Astrocyte (in vitro differentiated cells and primary cell): Measurements from ENCODE around the gene CAPZB.

Experiments
- EZH2 ChIP-seq: IDR thresholded peaks from 2 replicates; pipeline ENCODE4 v1.6.1; 2012; ENCODE audit warnings: mild to moderate bottlenecking, low read length, inconsistent platforms; ENCODE audit not compliant: insufficient read depth
- TF ChIP-seq, protein P1 (sequence below): IDR thresholded peaks from 2 replicates; pipeline ENCODE4 v1.5.1; 2011; ENCODE audit warnings: low read depth, mild to moderate bottlenecking, inconsistent platforms, low read length, moderate library complexity; ENCODE audit not compliant: insufficient read depth

GRCh38 chr1:19363536-19364152 lies 121.7 kb downstream of the CAPZB start:
- TF ChIP-seq, protein P1, sequence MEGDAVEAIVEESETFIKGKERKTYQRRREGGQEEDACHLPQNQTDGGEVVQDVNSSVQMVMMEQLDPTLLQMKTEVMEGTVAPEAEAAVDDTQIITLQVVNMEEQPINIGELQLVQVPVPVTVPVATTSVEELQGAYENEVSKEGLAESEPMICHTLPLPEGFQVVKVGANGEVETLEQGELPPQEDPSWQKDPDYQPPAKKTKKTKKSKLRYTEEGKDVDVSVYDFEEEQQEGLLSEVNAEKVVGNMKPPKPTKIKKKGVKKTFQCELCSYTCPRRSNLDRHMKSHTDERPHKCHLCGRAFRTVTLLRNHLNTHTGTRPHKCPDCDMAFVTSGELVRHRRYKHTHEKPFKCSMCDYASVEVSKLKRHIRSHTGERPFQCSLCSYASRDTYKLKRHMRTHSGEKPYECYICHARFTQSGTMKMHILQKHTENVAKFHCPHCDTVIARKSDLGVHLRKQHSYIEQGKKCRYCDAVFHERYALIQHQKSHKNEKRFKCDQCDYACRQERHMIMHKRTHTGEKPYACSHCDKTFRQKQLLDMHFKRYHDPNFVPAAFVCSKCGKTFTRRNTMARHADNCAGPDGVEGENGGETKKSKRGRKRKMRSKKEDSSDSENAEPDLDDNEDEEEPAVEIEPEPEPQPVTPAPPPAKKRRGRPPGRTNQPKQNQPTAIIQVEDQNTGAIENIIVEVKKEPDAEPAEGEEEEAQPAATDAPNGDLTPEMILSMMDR: no peak
- TF ChIP-seq EZH2: no peak
